Measurements from ENCODE around the gene IQCC.

Gene IQCC

DNA sequence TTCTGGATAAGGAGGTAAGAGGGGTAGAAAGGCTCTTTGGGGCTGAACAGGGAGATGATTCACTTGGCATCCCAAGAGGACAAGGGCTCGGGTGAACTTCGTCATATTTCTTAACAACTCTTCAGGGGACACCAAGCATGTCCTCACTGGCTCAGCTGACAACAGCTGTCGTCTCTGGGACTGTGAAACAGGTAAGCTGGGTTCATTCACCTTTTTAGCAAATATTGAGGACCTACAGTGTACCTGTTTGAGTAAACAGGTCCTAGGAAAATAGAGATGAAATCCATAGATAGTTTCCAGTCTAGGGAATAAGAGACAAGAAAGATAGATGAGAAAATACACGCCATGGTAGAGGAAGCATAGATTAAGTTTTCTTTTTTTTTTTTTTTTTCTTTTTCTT, 18.8 kb downstream of the IQCC start:
- DNase-seq = no peak

DNA sequence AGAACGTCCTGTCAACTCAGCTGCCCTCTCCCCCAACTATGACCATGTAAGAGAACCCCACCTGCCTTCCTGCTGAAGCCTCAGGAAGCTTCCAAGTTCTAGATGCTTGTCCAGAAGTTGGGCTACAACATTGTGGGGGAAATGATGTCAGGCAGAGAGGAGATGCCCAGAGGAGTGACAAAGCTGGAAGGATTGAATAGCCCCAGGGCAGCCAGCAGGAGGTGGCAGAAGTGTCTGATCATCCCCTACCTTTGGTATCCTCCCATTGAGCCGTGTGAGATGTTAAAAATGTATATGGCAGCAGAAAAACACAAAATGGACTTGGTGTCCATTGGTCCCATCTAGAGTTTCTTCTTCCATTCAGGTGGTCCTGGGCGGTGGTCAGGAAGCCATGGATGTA, 23.3 kb downstream of the IQCC start:
- DNase-seq = no peak

DNA sequence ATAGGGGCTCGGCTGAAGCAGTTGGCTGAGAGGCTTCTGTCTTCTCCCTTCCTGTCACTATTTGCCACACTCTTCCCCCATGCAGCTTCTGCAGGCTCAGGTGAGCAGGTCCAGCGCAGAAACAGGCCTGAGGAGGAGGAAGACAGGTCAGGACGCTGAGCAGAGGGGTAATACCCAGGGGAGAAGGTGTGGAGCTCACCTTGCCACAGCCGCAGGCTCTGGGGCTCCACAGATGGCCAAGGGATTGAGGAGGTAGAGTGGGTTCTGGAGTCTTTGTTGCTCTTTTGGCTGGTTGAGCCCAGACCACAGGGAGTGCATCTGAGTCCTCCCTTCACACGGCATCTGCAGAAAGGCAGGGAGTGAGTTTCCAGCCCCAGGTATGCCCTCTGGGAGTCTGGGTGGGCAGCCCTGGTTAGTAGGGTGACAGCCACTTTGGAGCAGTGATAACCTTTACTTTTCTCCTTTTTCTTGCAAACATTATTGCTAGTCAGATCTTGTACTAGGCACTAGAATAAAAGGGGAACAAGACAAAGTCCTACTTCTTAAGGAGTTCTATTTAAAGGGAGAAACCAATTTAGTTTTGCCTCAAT, 26.5 kb downstream of the IQCC start:
- DNase-seq = no peak

DNA sequence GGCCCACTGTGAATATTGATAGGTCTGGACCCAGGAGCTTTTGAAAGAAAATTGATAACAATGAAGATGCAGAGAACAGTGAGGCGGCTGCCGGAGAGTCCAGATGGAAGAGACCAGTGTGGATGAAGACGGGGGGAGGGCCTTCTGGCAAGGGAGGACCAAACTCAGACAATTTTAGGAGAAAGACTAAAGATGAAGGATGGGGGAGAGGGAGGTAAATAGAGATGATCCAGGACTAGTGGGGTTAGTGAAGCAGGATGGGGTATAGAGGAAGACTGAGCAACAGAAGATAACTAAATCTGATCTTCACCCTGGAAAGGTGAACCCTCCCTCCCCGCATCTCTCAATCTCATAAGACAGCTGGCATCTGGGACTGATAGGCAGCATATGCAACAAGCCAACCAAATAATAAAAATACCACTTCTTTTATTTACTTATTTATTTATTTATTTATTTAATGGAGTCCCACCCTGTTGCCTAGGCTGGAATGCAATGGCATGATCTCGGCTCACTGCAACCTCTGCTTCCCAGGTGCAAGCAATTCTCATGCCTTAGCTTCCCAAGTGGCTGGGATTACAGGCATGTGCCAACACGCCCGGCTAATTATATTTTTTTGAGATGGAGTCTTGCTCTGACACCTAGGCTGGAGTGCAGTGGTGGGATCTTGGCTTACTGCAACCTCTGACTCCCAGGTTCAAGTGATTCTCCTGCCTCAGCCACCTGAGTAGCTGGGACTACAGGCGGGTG, 27.3 kb downstream of the IQCC start:
- DNase-seq = no peak

DNA sequence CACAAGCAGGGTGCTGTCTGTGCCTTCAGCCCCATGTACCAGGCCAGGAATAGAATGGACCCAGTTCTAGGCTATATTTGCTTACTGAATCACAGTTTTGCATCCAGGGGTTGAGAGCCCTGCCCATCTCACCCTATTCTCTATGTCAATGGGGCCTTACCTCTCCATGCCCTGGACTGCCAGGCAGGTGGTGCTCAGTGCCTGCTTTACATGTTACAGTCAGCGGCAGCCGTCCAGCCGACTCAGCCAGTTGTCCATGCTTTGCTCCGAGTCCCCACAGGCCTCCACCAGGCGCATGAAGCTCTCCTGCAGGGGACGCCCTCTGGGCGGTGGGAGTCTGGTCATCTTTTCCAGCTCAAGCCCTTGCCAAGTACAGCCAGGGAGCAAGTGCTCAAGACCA, 29.3 kb downstream of the IQCC start:
- no peak for DNase-seq

DNA sequence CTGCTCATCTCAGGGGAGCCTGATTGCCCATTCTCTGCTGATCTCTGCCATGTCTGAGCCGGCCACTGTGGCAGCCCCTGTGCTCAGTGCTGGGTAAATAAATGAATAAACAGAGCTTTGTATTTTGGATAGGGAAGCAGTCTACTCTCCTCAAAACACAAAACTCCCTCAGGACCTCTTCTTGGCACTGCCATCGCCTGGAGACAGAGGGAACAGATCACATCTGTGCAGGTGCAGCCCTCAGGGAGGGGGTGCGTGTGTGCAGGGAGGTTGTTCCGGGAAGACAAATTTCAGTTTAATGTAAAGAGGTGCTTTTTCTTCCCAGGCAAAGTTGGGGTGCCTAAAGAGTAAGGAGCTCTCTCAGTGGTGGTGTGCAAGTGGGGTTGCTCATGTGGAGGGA, 33.9 kb downstream of the IQCC start:
- DNase-seq = peak; percentile 70

DNA sequence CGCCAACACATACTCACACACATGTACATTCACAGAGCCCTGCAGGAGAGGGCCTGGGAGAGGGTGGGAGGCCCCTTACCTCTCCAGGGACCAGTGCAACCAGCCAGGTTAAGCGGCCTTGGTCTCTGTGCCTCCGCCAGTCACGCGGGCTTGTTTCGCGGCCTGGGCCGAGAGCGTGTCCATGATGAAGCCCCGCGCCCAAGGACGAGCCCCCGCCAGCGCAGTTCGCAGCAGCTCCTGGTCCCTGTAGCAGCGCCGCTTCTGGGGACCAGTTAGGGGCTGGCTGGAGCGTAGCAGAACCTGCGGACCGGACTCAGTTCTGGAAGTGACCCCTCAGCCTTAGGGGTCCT, 34.3 kb downstream of the IQCC start:
- peak; percentile 50 for DNase-seq

DNA sequence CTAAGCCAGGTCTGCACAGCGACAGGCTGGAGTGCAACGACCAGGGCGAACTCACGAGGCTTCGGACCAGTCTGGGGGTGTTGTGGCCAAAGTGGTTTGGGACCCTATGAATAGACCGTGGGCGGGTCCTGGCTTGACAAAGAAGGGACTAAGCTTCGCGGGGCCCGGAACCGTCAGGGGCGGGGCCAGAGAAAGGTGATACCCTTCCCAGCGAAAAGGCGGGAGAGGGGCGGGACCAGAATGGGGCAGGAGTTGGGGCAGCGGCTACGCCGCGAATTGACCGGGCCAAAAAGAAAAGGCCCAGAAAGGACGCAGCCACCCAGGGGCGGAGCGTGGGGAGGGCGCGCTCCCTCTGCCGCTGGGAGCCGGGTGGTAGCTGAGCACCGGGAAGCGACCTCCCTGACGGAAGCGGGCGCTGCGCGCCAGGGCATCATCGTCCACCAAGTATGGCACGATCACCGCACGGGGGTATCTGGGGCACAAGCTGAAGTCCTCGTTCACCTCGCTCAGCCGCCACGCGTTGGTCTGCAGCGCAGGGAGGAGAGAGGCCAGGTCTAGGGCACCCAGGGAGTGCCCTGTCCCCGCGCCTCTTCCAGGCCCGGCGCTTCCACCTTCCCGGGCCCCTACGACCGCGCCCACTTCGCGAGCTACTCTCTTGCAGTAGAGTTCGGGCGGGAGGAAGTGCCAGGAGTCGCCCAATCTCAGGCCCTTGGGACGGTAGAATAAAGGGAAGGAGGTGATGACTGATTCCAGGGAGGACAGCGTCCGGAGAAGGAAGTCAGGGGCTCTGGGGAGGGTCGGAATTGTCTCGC, 34.9 kb downstream of the IQCC start:
- DNase-seq = peak; percentile 84

DNA sequence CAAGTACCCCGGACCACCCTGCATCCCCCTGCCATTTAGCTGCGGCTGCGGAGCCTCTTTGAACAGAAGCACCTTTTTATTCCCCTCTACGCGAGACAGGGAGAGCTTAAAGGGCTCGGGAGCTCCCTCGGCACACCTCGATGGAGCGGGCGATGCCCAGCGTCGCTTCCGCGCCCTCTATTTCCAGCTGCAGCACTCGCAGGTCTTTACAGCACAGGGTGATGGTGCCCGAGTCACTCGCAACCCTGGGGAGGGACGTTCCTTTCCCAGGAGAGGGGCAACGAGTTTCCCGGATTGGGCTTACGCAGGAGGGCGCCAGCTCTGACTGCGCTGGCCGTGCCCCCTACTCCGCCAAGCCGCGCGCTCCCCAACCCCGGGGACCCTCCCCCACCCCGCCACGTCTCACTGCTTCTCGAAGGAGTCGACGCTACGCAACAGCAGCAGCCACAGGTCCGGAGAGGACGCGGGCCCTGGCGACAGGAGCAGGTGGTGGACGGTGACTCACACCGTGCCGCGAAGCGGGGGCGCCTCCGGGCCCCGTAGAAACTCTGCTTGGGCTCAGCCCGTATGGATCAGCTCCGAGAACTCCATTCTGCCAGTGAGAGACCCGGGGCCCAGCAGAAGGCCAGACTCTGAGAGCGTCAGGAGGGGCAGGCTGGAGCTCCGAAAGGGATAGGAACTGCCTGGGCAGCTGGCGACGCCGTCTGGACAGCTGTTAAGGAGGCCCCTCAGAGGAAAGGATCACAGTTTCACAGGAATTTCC, 35.7 kb downstream of the IQCC start:
- peak; percentile 34 for DNase-seq

DNA sequence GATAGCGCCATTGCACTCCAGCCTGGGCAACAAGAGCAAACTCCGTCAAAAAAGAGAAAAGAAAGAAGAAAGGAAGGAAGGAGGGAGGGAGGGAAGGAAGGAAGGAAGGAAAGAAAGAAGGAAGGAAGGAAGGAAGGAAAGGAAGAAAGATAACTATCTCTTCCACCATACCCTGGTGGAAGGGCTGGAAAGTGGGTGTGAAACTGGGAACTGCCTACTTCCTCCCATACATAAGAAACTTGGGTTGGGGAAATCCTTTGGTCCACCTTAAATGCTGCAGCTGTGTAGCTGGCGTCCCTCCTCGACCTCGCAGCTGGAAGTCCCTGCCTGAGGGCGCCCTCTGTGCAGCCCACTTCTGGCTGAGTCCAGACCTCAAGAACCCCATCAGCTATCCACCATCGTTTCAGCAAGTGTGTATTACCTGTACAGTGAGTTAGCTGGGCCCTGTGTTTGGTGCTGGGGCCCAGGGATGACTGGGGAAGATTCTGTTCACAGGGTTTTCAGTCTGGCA, 36.9 kb downstream of the IQCC start:
- no peak for DNase-seq

DNA sequence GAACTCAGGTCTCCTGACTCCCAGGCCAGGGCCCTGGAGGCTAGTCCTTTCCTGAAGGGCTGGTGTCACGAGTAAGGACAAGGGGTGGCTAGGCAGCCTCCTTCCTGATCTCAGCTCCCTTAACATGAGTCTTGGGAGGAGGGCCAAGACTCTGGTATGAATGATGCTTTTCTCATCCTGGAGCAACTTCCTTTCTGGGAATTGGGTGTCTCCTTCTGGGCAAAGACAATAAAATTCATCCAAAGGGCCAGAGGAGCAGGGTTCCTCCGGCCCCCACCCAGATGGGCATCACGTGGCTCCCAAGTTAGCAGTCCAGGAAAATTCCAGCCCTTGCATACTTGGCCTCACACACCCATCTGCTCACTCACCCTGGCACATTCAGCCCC, 41.4 kb downstream of the IQCC start, which contains the start of gene FAM167B:
FAM167B (plus strand) TSS at position 335 of the 386 bp plus-strand sequence. CDS start 200 bp downstream, outside the sequence.
- DNase-seq = no peak

DNA sequence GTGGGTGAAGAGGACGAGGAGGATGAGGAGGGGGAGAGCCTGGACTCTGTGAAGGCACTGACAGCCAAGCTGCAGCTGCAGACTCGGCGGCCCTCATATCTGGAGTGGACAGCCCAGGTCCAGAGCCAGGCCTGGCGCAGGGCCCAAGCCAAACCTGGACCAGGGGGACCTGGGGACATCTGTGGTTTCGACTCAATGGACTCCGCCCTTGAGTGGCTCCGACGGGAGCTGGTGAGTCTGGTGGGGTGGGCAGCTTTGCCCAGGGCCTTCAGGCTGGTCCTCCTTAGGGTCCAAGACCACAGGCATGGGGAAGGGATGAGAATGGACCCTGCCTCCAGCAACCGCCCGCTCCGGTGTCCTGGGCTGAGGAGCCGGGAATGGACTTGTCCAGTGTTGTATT, 42.0 kb downstream of the IQCC start:
- DNase-seq = no peak

DNA sequence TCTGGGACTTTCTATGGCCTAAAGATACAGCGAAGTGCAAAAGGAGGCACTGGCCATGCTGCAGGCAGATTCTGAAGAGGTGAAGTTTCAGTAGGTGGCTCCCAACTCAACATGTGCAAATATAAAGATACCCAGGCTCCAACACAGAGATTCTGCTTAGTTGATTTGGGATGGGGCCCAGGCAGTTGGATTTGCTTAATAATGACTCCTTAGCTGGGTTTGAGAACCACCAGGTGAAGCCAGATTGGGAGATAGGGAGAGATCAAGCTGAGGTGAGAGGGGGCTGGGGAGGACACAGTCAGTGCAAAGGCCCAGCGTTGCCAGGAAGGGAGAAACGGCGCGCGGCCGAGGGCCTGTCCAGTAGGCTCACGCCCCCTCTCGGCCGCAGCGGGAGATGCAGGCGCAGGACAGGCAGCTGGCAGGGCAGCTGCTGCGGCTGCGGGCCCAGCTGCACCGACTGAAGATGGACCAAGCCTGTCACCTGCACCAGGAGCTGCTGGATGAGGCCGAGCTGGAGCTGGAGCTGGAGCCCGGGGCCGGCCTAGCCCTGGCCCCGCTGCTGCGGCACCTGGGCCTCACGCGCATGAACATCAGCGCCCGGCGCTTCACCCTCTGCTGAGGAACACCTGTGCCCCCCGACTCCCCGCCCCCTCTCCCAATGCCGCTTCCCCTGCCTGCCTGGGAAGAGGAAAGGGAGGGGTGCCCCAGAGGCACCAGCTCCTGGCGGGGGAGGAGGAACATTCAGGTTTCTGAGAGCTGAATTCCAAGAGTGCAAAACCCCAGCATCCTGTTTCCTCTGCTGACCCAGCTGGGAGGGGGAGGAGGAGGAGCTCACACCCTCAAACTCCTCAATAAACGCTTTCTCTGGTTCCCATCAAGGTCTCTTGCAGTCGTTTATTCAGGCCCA, 42.8 kb downstream of the IQCC start:
- DNase-seq = peak; percentile 72

DNA sequence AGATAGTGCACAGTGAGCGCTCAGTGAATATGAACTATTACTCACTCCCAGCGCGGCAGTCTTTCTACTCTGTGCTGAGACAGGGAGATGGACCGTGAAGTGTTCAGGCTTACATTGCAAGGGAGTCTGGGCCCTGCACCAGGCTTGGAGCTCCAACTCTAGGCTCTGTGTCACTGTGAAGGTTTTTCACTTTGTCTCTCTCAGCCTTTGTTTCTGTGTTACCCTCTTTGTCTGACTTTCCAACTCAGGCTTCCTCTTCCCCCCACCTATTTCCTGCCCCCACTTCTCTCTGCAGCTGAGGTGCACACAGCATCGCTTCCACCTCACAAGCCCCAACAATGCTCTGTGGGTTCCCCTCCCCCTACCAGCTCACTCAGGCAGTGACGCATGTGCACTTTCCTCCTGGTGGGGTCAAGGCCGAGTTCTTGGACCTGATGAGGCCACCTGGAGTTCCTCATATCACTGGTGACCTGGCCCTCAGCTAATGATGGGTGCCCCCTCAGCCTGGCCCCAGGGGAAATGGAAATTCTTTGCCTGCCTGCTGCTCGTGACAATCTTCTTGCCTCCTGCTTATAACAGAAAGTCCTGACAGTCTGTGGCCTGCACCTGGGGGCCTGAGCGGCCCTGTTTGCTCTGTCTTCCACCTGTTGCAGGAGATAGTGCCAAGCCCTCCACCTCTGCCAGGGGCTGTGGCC, 44.5 kb downstream of the IQCC start:
- peak; percentile 2 for DNase-seq

DNA sequence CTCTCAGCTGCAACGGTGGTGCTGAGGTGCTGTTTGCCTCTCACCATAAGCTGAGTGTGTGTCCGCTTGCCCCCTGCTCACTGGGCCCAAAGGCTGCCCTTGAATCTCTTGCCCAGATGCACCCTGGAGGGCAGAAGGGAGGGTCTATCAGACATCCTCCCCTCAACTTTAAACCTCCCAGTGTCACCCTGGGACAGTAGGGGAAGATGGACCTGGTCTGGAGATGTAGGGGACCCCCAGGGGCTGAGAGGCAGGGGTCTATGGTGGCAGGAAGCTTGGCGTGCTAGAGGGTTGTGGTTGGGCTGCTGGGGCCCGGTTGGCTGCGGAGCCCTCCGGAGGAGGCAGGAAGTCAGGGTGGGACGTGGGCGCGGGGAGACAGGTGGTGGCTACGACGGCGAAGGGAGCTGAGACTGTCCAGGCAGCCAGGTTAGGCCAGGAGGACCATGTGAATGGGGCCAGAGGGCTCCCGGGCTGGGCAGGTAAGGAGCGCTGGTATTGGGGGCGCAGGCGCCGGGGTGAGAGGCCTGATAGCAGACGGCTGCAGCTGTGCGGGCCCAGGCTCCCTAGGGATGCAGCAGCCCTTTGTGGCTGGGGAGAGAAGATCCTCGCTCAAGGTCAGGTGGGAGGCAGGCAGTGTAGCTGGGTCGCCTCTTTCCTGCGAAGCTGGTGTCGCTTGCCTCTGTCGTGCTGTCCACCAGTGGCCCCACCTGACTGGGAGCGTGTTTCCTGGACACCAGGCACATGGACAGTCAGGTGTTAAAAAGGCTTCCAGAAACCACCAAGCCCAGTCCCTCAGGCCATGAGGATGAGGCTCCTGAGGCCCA, 45.6 kb downstream of the IQCC start, which contains the start of gene LCK:
LCK (plus strand) TSS at position 373 of the 824 bp plus-strand sequence. CDS start 23,065 bp downstream, outside the sequence.
- DNase-seq = no peak

DNA sequence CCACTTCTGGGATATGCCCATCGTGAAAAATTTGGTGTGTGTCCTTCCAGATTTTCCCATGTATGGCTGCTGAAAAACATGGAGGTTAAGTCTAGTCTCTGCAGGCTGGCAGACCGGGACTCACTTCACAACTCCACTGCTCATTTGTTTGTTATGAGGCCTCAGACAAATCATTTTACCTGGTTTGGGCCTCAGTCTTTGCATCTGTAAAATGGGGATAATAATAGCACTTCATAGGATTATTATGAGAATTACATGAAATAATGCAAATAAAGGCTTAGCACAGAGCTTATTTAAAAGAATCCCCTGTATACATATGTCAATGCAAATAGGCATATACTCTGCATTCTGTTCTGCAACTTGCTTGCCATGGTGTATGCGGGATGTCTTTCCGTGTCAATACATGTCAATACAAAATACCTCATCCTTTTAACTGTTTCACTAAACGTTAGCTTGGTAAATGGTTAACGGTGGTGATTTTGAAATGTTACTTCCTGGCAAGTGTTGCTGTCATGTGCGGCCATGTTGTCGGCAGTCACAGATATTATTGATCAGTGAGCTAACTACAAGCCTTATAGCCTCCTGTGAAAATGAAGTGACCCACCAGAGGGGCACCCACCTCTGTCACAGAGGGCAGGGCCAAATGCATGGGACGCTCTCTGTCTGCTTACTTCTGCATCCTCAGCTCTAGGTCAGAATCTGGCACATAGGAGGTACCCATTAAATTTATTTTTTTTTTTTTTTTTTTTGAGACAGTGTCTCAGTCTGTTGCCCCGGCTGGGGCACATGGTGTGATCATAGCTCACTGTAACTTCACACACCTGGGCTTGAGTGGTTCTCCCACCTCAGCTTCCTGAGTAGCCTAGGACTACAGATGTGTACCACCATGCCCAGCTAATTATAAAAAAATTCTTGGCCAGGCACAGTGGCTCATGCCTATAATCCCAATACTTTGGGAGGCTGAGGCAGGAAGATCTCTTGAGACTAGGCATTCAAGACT, 49.9 kb downstream of the IQCC start:
- no peak for DNase-seq

DNA sequence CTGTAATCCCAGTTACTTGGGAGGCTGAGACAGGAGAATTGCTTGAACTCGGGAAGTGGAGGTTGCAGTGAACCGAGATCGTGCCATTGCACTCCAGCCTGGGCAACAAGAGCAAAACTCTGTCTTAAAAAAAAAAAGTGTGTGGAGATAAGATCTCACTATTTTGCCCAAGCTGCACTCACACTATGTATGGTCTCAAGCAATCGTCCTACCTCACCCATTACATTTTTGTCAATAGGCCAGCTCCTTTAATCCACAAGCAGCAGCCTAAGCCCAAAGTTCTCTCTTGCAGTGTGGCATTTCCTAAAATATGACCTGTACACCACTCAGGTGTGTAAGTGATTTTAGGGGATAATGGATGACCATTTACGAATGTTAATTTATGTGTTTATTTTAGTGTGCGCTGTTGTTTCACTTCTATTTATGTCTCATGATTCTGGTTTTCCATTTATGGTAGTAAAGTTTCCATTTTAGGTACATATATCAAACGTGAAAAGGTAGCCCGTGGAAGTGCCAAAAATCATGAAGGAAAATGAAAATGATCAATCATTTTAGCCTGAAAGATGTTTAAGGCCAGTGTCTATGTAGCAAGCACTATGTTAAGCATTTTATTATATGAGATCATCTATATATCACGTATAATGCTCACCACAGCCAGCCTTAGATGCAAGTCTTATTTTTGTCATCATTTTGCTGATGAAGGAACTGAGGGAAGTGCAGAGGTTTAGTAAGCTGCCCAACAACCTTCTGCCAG, 51.2 kb downstream of the IQCC start:
- DNase-seq = no peak

DNA sequence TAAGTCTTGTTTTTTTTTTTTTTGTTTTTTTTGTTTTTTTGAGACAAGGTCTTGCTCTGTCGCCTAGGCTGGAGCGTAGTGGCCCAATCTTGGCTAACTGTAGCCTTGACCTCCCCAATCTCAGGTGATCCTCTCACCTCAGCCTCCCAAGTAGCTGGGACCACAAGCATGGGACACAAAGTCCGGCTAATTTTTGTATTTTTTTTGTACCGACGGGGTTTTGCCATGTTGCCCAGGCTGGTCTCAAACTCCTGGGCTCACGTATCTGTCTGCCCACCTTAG, 51.7 kb downstream of the IQCC start:
- DNase-seq = no peak
